ENCODE data around the gene PPIL4.

The PPIL4 gene, protein sequence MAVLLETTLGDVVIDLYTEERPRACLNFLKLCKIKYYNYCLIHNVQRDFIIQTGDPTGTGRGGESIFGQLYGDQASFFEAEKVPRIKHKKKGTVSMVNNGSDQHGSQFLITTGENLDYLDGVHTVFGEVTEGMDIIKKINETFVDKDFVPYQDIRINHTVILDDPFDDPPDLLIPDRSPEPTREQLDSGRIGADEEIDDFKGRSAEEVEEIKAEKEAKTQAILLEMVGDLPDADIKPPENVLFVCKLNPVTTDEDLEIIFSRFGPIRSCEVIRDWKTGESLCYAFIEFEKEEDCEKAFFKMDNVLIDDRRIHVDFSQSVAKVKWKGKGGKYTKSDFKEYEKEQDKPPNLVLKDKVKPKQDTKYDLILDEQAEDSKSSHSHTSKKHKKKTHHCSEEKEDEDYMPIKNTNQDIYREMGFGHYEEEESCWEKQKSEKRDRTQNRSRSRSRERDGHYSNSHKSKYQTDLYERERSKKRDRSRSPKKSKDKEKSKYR

DNA sequence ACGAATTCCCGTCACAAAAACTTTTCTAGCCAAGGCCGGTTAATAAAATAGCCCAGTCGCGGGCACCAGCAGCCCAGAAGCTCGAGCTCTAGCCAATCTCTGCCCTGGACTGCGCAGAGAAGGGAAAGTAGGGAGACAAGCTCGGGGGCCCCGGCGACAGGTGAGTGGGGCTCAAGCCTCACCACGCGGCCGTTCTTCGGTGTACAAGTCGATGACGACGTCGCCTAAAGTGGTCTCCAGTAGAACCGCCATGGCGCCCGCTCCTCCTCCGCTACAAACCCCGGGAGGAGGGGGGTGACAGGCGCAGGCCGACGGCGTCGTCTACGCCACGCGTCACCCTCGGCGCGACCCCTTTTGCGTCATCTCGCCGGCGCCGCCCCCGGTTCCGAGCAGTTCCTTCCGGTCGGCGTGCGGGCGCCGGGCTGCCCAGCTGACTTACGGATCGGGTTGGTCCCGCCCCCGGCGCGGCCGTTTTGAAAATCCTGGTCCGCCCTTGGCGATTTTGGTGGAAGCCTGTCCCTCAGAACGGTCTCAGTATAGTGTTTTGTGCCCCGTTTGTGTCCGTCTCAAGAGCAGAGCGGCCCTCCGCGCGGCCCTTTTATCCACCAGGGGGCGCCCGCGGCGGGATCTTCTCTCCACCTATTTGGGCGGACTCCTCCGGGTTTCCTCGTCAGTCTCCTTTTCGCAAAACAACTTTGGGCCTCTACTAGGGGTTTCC is at the start of gene PPIL4:
Gene PPIL4, minus strand, starts transcription at position 290 of the 718 bp plus-strand sequence. Its CDS starts 38 bp downstream, at position 252.
- DNase-seq, result peak; percentile 46

DNA sequence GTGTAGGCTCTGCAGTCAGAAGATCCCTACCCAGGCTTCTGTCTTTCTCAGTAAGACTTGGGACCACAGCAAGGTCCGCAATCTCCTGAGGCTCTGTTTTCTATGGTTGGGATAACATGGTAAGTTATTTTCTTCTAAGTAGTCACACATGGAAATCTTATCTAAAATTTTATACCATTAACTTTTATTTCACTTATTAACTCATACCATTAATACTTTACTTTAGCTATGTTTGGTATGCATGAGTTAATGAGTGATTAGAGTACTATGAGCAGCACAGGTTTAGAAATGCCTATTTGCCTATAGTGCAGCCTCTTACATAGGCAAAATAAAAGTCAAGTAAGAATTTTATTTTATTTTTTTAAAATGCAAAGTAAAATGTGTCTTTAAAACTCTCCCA is 47.6 kb upstream of the PPIL4 start:
- DNase-seq, result no peak

DNA sequence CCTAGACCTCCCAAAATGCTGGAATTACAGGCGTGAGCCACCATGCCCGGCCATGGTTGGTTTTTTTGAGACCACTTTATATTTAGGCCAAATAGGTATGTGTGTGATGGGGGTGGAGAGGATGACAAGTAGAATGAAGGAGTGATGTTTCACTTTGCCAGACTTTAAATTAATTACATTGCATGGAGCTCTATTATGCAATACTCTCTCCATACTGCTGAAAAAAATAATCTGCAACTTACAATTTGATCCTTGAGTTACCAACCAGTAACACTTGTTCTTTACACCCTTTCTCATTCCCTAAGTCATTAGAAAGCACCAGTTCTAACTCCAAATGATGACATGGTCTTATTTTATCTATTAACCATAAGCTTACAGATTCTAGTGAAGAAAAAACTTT is 47.1 kb upstream of the PPIL4 start:
- DNase-seq, result no peak

DNA sequence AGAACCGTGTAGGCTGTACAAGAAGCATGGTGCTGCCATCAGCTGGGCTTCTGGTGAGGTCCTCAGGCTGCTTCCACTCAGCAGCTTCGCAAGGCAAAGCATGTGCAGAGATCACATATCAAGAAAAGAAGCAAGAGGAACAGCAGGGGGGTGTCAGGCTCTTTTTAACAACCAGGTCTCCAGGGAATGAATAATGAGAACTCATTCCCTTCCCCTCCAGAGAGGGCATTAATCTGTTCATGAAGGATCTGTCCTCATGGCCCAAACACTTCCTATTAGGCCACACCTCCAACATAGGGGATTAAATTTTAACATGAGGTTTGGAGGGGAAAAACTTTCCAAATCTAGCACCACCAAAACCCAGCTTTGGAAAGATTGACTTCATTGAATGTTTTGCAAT is 40.3 kb upstream of the PPIL4 start:
- DNase-seq, result no peak

DNA sequence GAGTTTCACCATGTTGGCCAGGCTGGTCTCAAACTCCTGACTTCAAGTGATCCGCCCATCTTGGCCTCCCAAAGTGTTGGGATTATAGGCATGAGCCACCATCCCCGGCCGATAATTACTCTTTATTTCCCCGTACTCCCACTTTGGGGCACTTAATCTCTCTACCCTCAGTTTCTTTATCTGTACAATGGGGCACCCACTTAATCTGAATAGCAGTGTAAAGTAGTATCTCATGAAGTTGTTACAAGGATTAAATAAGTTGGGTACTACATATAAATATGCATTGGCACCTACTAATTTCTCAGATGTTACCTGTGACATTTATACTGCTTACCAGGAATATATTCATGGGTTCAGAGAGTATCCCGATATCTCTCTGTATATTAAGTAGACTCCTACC is 35.5 kb upstream of the PPIL4 start:
- DNase-seq, result no peak

DNA sequence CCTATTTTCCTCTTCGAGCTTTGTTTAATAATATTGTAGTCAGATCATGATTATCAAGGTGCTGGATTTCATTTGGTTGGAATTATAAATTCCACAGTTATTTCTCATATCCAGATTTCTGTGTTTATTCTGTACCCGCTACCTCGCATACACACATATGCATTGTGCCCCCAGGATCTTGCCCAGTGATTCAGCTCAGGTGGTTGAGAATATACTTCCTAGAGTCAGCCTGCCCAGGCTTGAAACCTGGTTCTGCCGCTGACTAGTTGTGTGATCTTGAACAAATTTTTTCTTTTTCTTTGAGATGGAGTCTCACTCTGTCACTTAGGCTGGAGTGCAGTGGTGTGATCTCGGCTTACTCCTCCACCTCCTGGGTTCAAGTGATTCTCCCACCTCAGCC is 35.0 kb upstream of the PPIL4 start:
- DNase-seq, result no peak

DNA sequence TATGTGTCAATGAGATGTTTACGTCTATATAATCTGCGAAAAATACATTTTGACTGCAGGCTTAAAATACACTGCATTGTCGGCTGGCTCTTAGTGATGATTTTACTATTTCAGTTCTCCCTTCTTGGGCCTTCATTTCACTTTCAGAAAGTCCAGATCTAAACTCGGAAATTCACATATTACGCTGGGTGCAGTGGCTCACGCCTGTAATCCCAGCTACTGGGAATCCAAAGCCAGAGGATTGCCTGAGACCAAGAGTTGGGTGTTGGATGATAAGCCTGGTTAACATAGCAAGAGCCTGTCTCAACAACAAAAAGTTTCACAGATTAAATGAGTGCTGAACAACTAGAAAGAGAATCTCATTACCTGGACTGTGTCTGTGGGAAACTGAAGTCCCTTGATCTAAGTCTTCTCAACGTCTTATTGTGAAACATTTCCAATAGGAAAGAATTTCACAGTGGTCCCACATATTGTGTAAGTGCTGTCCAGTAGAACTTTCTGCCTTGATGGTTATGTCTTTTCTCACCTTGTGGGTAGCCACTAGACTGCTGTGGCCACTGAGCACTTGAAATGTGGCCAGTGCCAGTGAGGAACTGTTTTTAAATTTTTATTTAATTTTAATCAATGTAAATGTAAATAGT is 22.2 kb upstream of the PPIL4 start:
- no peak for DNase-seq

DNA sequence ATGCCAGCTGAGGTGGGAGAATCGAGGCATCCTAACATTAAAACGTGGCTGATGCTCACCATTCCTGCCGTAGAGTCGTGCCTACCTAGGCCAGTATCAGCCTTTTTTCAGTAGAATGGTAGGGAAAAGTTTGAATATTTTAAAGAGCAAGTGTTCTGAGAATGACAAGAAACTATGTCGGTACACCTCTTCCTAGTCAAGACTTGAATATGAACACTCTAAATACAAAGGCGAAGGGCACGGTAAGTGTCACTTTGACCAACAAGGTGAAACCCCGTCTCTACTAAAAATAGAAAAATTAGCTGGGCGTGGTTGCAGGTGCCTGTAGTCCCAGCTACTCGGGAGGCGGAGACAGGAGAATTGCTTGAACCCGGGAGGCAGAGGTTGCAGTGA is 21.3 kb upstream of the PPIL4 start:
- no peak for DNase-seq

DNA sequence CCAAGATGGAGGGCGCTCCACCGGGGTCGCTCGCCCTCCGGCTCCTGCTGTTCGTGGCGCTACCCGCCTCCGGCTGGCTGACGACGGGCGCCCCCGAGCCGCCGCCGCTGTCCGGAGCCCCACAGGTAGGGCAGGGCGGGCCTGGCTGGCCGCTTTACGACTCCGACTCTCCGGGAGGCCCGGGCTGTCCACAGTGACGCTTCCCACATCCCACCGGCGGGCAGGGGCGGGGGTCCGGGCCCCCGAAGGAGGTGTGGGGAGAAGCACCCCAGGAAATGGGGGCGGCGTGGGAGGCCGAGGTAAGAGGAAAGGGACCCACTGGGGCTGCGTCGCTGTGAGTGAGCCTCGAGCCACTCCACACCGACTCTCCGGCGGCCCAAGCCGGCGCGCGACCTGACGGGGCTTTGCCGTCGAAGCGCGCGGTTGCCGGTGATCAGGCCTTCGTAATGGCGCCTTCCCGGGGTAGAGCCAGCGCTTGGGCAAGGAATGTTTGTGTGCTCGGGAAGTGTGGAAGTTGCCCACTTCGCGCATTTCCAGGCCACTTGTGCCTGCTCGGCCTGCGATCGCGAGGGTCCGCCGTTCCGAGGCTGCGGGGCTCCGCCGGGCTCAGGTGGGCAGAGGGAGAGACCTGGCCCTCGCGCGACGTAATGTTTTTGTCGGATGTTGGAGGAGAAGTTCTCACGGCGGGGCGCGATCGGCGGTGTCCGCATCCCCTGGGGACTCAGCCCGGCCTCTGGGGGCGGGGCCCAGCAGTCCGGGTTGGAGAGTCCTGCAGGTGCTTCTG is 20.8 kb upstream of the PPIL4 start:
- DNase-seq, result no peak

DNA sequence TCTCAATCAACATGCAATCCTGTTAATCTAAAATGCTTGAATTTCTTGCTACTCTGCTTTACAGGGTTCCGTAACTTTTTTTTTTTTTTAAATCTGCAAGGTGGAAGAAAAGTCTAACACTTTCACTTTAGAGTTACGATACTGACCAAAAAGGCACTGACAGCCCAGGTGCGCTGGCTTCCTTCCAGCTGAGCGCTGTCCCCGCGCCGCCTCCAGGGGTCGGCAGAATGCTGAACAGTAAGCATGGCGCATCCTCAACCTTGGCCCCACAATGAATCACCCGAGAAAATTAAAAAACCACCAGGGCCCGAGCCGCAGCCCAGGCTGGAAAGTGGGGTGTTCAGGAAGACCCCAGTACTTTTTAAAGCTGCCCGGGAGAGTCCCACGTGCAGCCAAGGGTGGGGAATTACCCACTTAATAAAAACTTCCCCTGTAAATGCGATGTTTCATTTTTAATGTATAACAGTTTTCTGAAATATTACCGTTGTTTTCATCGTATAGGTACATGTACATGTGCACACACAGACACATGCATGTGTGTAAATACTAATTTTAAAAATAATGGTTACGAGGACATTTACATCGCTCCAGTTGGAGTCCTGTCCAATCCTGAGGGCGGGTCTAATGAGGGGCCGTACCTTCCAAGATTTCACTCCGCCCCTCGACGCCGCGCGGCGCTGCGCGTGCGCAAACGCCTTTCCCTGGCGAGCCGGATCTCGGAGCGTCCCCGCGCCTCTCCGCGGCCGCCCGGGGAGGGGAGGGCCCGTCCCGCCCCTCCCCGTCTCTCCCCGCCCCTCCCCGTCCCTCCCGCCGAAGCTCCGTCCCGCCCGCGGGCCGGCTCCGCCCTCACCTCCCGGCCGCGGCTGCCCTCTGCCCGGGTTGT is 19.9 kb upstream of the PPIL4 start, which contains the start of gene GINM1:
Gene GINM1, plus strand, starts transcription at position 849 of the 883 bp plus-strand sequence. CDS start 40 bp downstream, outside the sequence.
- DNase-seq, result peak; percentile 73

DNA sequence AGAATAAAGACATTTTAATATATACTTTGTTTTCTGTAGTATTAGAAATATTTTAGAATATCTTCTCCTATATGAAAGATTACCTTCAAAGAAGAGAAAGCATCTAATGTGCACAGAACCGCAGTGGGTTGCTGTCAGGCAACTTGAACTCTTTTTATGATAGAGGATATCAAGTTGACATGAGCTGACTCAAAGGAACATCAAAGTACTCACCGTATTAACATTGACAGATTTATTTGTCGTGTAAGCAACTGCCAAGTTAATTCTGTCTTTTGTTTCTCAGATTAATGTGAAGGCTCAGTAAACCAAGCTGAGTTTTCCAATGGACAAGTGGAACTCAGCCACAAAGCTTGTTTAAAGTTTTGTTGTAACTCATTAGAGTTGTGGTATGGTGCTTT is 18.1 kb upstream of the PPIL4 start:
- no peak for DNase-seq

DNA sequence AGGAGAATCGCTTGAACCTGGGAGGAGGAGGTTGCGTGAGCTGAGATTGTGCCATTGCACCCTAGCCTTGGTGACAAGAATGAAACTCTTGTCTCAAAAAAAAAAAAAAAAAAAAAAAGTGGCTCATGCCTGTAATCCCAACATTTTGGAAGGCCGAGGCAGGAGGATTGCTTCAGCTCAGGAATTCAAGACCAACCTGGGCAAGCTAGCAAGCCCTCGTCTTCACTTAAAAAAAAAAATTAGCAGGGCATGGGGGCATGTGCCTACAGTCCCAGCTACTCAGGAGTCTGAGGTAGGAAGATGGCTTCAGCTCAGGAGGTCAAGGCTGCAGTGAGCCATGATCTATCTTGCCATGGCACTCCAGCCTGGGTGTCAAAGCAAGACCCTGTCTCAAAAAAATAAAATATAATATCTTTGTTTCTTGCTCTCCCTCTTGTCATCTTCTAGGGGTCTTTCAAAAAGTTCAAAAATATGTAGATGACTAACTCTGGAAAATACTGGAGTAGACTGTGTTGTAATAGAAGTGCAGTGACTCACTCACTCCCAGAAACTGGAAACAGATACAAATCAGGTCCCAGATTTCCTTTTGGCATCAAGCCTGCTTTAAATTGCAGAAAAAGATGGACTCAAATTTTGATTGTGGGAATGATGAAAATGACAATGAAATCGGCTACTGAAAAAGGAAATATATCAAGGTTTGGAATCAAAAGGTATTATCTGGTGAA is 17.5 kb upstream of the PPIL4 start:
- no peak for DNase-seq

DNA sequence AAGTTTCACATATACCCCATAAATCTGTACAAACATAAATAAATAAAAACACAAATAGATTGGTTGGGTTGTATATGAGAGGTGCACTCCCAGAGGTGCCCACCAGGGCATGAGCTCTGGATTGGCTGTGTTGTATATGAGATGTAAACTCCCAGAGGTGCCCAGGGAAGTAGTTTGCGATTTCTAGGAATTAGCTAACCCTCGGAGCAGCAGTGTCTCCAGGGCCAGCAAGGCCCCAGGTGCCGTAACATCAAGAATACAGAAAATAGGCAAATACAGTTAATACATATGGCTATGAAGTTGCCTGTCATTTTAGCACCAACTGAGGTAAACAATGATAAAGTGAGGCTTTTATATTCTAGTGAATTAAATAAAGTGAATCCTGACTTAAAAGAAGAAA is 14.9 kb upstream of the PPIL4 start:
- no peak for DNase-seq

DNA sequence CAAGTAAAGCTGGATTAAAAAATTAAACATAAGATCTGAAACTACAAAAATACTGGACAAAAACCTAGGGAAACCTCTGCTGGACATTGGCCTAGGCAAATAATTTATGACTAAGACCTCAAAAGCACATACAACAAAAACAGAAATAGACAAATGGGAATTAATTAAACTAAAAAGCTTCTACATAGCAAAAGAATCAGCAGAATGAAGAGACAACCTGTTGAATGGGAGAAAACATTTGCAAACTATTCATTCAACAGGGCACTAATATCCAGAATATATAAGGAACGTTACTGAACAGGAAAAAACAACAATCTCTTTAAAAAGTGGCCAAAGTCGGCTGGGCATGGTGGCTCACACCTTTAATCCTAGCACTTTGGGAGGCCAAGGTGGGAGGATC is 13.5 kb upstream of the PPIL4 start:
- no peak for DNase-seq

DNA sequence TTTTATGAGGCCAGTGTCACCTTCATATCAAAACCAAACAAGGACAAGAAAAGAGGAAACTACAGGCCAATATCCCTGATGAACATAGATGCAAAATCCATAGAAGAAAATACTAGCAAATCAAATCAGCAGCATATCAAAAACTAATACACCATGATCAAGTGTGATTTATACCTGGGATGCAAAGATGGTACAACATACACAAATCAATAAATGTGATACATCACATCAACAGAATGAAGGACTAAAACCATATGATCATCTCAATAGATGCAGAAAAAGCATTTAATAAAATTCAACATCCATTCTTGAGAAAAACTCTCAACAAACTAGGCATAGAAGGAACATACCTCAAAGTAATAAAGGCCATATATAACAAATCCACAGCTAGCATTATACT is 12.2 kb upstream of the PPIL4 start:
- DNase-seq, result no peak

DNA sequence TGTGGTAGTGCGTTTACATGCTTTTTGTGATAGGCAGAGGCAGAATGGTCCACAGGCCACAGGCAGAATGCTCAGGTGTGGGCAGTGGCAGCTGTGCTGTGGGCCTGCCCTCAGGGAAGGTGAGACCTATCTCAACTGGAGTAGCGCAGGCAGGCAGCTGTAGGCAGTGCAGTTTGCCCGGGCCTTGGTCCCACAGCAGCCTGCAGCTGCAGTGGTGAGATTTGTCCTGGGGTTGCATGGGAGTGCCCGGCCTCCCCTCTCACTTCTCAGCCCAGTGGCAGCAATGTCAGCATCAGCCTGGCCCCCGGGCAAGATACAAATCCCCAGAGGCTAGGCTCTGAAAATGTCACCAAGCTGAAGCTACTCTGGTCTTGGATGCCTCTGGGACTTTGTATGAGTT is 6.1 kb upstream of the PPIL4 start:
- no peak for DNase-seq

DNA sequence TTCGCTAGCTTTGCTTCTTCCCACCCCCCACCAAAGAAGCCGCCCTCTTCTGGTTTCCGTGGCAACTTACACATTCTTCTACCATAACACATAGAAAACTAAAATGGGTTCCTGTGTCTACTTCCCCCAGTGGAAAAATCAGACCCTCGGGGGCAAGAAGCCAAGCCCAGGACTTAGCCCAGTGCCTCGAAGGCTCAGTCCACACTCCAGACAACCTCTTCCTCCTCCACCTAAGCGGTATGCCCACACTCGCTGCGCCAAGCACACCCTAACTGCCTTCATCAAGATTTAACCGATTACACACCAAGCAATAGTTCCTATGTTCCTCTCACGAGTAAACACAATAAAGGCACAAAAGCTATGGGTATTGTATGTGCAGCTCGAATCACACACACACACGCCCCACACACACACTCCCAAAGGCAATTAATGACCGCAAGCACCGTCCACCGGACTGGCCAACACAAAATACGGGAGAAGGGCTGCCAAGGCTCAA is 537 bp downstream of the PPIL4 start:
- DNase-seq, result no peak

DNA sequence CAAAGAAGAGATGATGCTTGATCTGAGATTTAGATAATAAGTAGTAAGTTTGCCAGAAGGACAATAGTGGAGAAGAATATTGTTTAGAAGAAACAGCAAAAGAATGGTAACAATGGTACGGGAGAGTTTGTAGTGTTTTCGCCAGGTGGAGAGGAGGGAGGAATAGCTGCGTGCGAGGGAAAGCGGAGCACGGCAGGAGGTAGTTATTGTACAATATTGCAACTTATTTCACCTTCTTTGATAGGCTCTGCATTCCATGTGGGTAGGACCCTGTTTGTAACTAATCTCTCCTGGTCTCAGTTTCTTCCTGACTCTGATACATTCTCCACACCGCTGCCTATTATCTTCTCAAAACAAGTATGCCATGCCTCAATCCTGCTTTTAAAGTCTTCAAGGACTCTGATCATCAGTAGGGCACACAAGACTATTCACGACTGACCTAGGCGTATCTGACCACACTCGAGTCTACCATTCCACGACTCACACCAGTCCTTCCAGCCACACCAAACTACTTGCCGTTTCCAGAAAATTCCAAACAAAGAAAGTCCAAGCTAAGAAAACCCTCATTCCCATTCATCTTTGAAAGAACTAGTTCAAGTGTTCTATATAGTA is 1.1 kb downstream of the PPIL4 start:
- no peak for DNase-seq

DNA sequence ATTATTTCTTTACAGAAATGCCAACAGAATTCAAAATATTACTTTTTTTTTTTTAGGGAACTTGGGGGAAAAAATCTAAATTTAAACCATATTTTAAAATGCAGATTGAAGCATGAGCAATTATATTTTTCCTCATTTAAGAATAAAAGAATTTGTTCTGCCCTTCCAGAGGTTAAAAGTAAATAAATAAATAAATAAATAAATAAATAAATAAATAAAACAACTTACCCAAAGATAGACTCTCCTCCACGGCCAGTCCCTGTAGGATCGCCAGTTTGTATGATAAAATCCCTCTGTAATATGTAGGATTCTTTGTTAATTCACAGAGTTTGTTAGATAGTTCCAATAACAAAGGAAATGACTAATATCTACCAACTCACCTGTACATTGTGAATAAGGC is 4.7 kb downstream of the PPIL4 start:
- no peak for DNase-seq

DNA sequence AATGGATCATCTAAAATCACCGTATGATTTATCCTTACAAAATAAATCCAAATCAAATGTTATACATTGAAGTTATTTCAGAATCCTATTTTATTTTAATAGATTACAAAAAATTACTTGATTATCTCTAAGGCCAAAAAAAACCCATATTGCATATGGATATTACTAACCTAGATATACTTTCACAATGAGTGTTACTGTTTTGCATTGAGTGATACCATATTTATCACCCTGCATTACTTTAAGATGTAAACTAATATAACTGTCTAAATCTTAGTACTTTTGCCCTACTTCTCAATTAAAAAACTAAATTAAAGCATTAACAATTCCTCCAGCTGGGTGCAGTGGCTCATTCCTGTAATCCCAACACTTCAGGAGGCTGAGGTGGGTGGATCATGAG is 11.1 kb downstream of the PPIL4 start:
- no peak for DNase-seq

DNA sequence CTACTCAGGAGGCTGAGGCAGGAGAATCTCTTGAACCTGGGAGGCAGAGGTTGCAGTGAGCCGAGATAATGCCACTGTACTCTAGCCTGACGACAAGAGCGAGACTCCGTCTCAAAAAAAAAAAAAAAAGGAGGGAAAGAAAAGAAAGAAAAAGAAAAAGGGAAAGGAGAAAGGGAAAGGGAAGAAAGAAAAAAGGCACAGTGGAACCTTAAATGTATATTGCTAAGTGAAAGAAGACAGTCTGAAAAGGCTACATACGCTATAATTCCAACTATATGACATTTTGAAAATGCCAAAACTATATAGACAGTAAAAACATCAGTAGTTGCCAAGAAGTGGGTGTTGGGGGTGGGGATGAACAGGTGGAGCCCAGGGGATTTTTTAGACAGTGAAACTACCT is 16.2 kb downstream of the PPIL4 start:
- no peak for DNase-seq
